Measurements from ENCODE around the gene ERCC6L2. TPM values are rescaled to one million over a fixed set of nuclear protein-coding genes. Genes with fewer than 3 reads are reported as not detected.

ERCC6L2 gene
- total RNA-seq, 2 donors from 2014 or later, result 22.9 to 37.3 TPM

GRCh38 chr9:95857124-95857523, 18.4 kb upstream of the ERCC6L2 start:
- ATAC-seq (peak in 1 of 2 donors; percentile 15), DNase-seq (no peak)
- intact Hi-C loops (cut with DNase I), result no loop called here

GRCh38 chr9:95857896-95858295, 17.6 kb upstream of the ERCC6L2 start:
- intact Hi-C loops (cut with DNase I), result no loop called here
- DNase-seq (no peak), ATAC-seq (no peak)

GRCh38 chr9:95862343-95862742, 13.1 kb upstream of the ERCC6L2 start:
- no peak for DNase-seq
- intact Hi-C loops (cut with DNase I), result no loop called here
- no peak for ATAC-seq

GRCh38 chr9:95864852-95865580, 10.5 kb upstream of the ERCC6L2 start:
- intact Hi-C loops (cut with DNase I), result no loop called here
- DNase-seq, result no peak
- no peak for ATAC-seq

- no peak for DNase-seq
- ATAC-seq, result no peak
- intact Hi-C loops (cut with DNase I), result loop anchor here in 1 of 2 donors (10.0 kb wide), 1 partner anchor 366 kb away; no protein-coding TSS in a partner anchor
Observed at GRCh38 chr9:95870352-95870751, 5.1 kb upstream of the ERCC6L2 start.

- ATAC-seq, result no peak
- intact Hi-C loops (cut with DNase I), result loop anchor here in 1 of 2 donors (10.0 kb wide), 1 partner anchor 366 kb away; no protein-coding TSS in a partner anchor
- no peak for DNase-seq
Observed at GRCh38 chr9:95870906-95871305, 4.6 kb upstream of the ERCC6L2 start.

GRCh38 chr9:95874303-95874988, 1.0 kb upstream of the ERCC6L2 start:
- DNase-seq (no peak), ATAC-seq (no peak)
- intact Hi-C loops (cut with DNase I), result loop anchor here in 1 of 2 donors (10.0 kb wide), 1 partner anchor 370 kb away; no protein-coding TSS in a partner anchor

GRCh38 chr9:95874989-95875304, 544 bp upstream of the ERCC6L2 start:
- ATAC-seq (peak; percentile 51 to 66), DNase-seq (peak; percentile 74)
- intact Hi-C loops (cut with DNase I), result loop anchor here in 1 of 2 donors (10.0 kb wide), 1 partner anchor 370 kb away; no protein-coding TSS in a partner anchor

GRCh38 chr9:95876138-95876444, 600 bp downstream of the ERCC6L2 start:
- intact Hi-C loops (cut with DNase I), result loop anchor here in 1 of 2 donors (10.0 kb wide), 1 partner anchor 371 kb away; no protein-coding TSS in a partner anchor
- DNase-seq (no peak), ATAC-seq (no peak)

GRCh38 chr9:95876595-95876994, 1.1 kb downstream of the ERCC6L2 start:
- intact Hi-C loops (cut with DNase I), result loop anchor here in 1 of 2 donors (10.0 kb wide), 1 partner anchor 372 kb away; no protein-coding TSS in a partner anchor
- no peak for ATAC-seq
- DNase-seq, result no peak

GRCh38 chr9:95877984-95878383, 2.5 kb downstream of the ERCC6L2 start:
- intact Hi-C loops (cut with DNase I), result loop anchor here in 1 of 2 donors (10.0 kb wide), 1 partner anchor 373 kb away; no protein-coding TSS in a partner anchor
- DNase-seq, result no peak

GRCh38 chr9:95879591-95879990, 4.1 kb downstream of the ERCC6L2 start:
- no peak for DNase-seq

More at GRCh38 chr9:95877984-95878383, 2.5 kb downstream of the ERCC6L2 start:
- no peak for ATAC-seq

GRCh38 chr9:95880021-95880690, 4.7 kb downstream of the ERCC6L2 start:
- intact Hi-C loops (cut with DNase I), result loop anchor here in 1 of 2 donors (10.0 kb wide), 1 partner anchor 155 kb away; no protein-coding TSS in a partner anchor
- DNase-seq (no peak), ATAC-seq (no peak)

More at GRCh38 chr9:95879591-95879990, 4.1 kb downstream of the ERCC6L2 start:
- intact Hi-C loops (cut with DNase I), result loop anchor here in 1 of 2 donors (10.0 kb wide), 1 partner anchor 375 kb away; no protein-coding TSS in a partner anchor
- ATAC-seq, result no peak

- no peak for DNase-seq
- intact Hi-C loops (cut with DNase I), result loop anchor here in 1 of 2 donors (10.0 kb wide), 1 partner anchor 163 kb away; no protein-coding TSS in a partner anchor
- ATAC-seq, result no peak
Observed at GRCh38 chr9:95887926-95888497, 12.5 kb downstream of the ERCC6L2 start.

- intact Hi-C loops (cut with DNase I), result no loop called here
- no peak for ATAC-seq
Observed at GRCh38 chr9:95890594-95890993, 15.1 kb downstream of the ERCC6L2 start.

GRCh38 chr9:95891067-95891671, 15.7 kb downstream of the ERCC6L2 start:
- DNase-seq, result no peak

More at GRCh38 chr9:95890594-95890993, 15.1 kb downstream of the ERCC6L2 start:
- DNase-seq, result no peak

GRCh38 chr9:95892690-95893089, 17.2 kb downstream of the ERCC6L2 start:
- intact Hi-C loops (cut with DNase I), result no loop called here
- no peak for DNase-seq
- no peak for ATAC-seq

More at GRCh38 chr9:95891067-95891671, 15.7 kb downstream of the ERCC6L2 start:
- no peak for ATAC-seq
- intact Hi-C loops (cut with DNase I), result no loop called here

- ATAC-seq, result no peak
- DNase-seq, result no peak
- intact Hi-C loops (cut with DNase I), result no loop called here
Observed at GRCh38 chr9:95896580-95896979, 21.1 kb downstream of the ERCC6L2 start.

GRCh38 chr9:95901506-95901905, 26.0 kb downstream of the ERCC6L2 start:
- DNase-seq (no peak), ATAC-seq (no peak)
- intact Hi-C loops (cut with DNase I), result no loop called here
